Measurements from ENCODE around the gene SYT11. TPM values are rescaled to one million over a fixed set of nuclear protein-coding genes. Genes with fewer than 3 reads are reported as not detected.

Gene SYT11
- polyA plus RNA-seq, 1 experiment: 36.6 TPM

DNA sequence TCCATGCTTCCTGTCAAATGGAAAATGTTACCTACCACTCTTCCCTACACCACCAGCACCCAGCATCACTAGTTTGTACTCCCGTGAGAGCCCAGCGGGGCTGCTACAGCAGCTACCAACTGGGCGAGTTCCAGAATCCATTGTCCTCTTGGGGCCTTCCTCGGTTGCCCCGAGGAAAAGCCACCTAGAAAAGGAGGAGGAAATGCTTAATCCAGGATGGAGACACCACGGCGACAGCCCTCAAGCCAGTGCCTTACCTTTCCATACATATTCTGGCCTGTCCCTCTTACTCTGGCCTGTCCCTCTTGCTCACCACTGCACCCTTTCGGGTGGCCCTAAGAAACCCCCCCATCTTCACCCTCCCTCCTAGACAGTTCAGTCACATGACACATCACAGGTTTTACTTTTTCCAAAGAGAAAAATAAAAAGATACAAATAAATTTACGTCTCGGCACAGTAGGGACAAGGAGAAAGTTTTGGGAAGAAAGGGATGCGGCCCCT lies 51.3 kb downstream of the SYT11 start:
- CTCF ChIA-PET: no interaction called here
- peak; percentile 25; the same call in 1 of the 2 replicates for TF ChIP-seq CTCF (IDR thresholded peaks at IDR 0.05; ENCODE audit: insufficient read depth, low read depth, low read length)
- POLR2A ChIA-PET: no interaction called here
- Histone ChIP-seq H3K36me3 (ENCODE audit: control insufficient read depth, insufficient read depth, low read length) (peaks cover 8% of the 10 kb centered on the region), H3K27me3 (ENCODE audit: control insufficient read depth, insufficient read depth, low read length) (no peaks in the 10 kb centered on the region), H3K4me3 (ENCODE audit: low read depth, low read length) (peak overlapping the region; percentile 59)
- DNase-seq (ENCODE audit: low read depth): no peak

- TF ChIP-seq CTCF (IDR thresholded peaks at IDR 0.05; ENCODE audit: insufficient read depth, low read depth, low read length): no peak
- POLR2A ChIA-PET: no interaction called here
- Histone ChIP-seq H3K36me3 (ENCODE audit: control insufficient read depth, insufficient read depth, low read length) (peaks cover 8% of the 10 kb centered on the region), H3K27me3 (ENCODE audit: control insufficient read depth, insufficient read depth, low read length) (no peaks in the 10 kb centered on the region), H3K4me3 (ENCODE audit: low read depth, low read length) (peak within 1 kb of the TSS; percentile 59)
- no peak for DNase-seq (ENCODE audit: low read depth)
- CTCF ChIA-PET: no interaction called here
Measured at GRCh38 chr1:155911156-155912055, 52.0 kb downstream of the SYT11 start, which contains the start of gene RIT1. TSS of gene RIT1 (minus strand) at chr1:155911349. CDS start at chr1:155910761, 588 bp downstream.

DNA sequence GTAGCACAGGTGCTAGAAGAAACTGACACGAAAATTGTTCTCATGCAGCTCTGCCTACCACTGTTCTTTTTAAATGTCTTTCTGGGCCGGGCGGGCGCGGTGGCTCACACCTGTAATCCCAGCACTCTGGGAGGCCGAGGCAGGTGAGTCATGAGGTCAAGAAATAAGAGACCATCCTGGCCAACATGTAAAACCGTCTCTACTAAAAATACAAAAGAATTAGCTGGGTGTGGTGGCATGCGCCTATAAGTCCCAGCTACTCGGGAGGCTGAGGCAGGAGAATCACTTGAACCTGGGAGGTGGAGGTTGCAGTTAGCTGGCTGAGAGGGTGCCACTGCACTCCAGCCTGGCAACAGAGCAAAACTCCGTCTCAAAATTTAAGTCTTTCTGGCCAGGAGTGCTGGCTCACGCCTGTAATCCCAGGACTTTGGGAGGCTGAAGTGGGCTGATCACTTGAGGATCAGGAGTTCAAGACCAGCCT lies 52.7 kb downstream of the SYT11 start:
- no peak for TF ChIP-seq CTCF (IDR thresholded peaks at IDR 0.05; ENCODE audit: insufficient read depth, low read depth, low read length)
- peaks cover 10% of the 10 kb centered on the region for H3K36me3 ChIP-seq (ENCODE audit: control insufficient read depth, insufficient read depth, low read length)
- POLR2A ChIA-PET: no interaction called here
- H3K27me3 ChIP-seq (ENCODE audit: control insufficient read depth, insufficient read depth, low read length): no peaks in the 10 kb centered on the region
- CTCF ChIA-PET: no interaction called here
- H3K4me3 ChIP-seq (ENCODE audit: low read depth, low read length): no peak overlapping the region
- no peak for DNase-seq (ENCODE audit: low read depth)

GRCh38 chr1:155913969-155914757 lies 54.8 kb downstream of the SYT11 start:
- POLR2A ChIA-PET: interaction anchor here (0.7 to 0.9 kb wide), 2 partner anchors 18 to 61 kb away, joined by 5 to 7 read pairs; no protein-coding TSS in a partner anchor

More at GRCh38 chr1:155913969-155914757, 54.8 kb downstream of the SYT11 start:
- H3K27me3 ChIP-seq (ENCODE audit: control insufficient read depth, insufficient read depth, low read length): no peaks in the 10 kb centered on the region
- H3K4me3 ChIP-seq (ENCODE audit: low read depth, low read length): no peak overlapping the region
- peaks cover 14% of the 10 kb centered on the region for H3K36me3 ChIP-seq (ENCODE audit: control insufficient read depth, insufficient read depth, low read length)
- TF ChIP-seq CTCF (IDR thresholded peaks at IDR 0.05; ENCODE audit: insufficient read depth, low read depth, low read length): no peak
- CTCF ChIA-PET: no interaction called here
- no peak for DNase-seq (ENCODE audit: low read depth)
